ENCODE results near the gene CARMIL3. TPM values are rescaled to one million over a fixed set of nuclear protein-coding genes. Genes with fewer than 3 reads are reported as not detected.

Gene CARMIL3
- total RNA-seq, 3 donors from 2014 or later: 0.16 to 0.98 (median 0.73) TPM

GRCh38 chr14:24058260-24058950, 6.6 kb downstream of the CARMIL3 start:
- intact Hi-C loops (cut with DNase I; ENCODE audit: low total_unique reads): no loop called here
- Histone ChIP-seq H3K9me3 (no peaks in the 10 kb centered on the region), H3K36me3 (no peaks in the 10 kb centered on the region), H3K4me3 (no peak overlapping the region), H3K27me3 (no peaks in the 10 kb centered on the region), H3K27ac (no peak overlapping the region), H3K4me1 (no peaks in the 10 kb centered on the region)
- TF ChIP-seq CTCF (IDR thresholded peaks at IDR 0.05) (peak; percentile 48 to 95 (median 79)), POLR2AphosphoS5 (IDR thresholded peaks at IDR 0.05) (peak in 1 of 3 donors; percentile 15), POLR2A (IDR thresholded peaks at IDR 0.05) (no peak)
- DNase-seq (ENCODE audit: low spot score in 2 of 2): peak in 1 of 2 donors; percentile 71

- Histone ChIP-seq H3K9me3 (no peaks in the 10 kb centered on the region), H3K27me3 (no peaks in the 10 kb centered on the region), H3K4me3 (no peak overlapping the region), H3K4me1 (no peaks in the 10 kb centered on the region), H3K27ac (no peak overlapping the region), H3K36me3 (no peaks in the 10 kb centered on the region)
- intact Hi-C loops (cut with DNase I; ENCODE audit: low total_unique reads): no loop called here
- DNase-seq (ENCODE audit: low spot score in 2 of 2): no peak
- TF ChIP-seq POLR2AphosphoS5 (IDR thresholded peaks at IDR 0.05) (no peak), POLR2A (IDR thresholded peaks at IDR 0.05) (no peak), CTCF (IDR thresholded peaks at IDR 0.05) (no peak)
Measured at GRCh38 chr14:24058951-24059475, 7.2 kb downstream of the CARMIL3 start.

GRCh38 chr14:24059841-24060388, 8.1 kb downstream of the CARMIL3 start:
- no peaks in the 10 kb centered on the region for H3K4me1 ChIP-seq
- intact Hi-C loops (cut with DNase I; ENCODE audit: low total_unique reads): no loop called here
- H3K36me3 ChIP-seq: no peaks in the 10 kb centered on the region
- TF ChIP-seq POLR2A (IDR thresholded peaks at IDR 0.05): no peak
- no peak for TF ChIP-seq POLR2AphosphoS5 (IDR thresholded peaks at IDR 0.05)
- TF ChIP-seq CTCF (IDR thresholded peaks at IDR 0.05): no peak
- H3K27ac ChIP-seq: no peak overlapping the region
- DNase-seq (ENCODE audit: low spot score in 2 of 2): no peak
- no peaks in the 10 kb centered on the region for H3K27me3 ChIP-seq
- H3K9me3 ChIP-seq: no peaks in the 10 kb centered on the region
- H3K4me3 ChIP-seq: no peak overlapping the region

DNA sequence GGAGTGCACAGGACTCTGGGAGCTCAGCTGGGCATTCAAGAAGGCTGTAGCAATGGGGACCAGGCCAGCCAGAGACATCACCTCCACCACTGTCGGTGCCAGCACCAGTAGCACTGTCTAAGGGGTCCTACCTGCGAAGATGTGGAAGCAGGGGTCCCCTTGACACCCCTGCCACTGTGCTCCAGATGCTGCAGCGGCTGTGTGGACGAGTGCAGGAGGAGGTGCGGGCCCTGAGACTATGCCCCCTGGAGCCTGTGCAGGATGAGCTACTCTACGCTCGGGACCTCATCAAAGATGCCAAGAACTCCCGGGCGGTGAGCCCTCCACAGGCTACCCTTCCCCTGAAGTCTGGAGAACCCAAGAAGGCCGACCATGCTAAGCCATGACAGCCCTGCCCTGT, 8.6 kb downstream of the CARMIL3 start:
- Histone ChIP-seq H3K4me1 (no peaks in the 10 kb centered on the region), H3K4me3 (no peak overlapping the region), H3K36me3 (no peaks in the 10 kb centered on the region), H3K27me3 (no peaks in the 10 kb centered on the region), H3K9me3 (no peaks in the 10 kb centered on the region), H3K27ac (no peak overlapping the region)
- DNase-seq (ENCODE audit: low spot score in 2 of 2): no peak
- TF ChIP-seq CTCF (IDR thresholded peaks at IDR 0.05) (no peak), POLR2A (IDR thresholded peaks at IDR 0.05) (no peak), POLR2AphosphoS5 (IDR thresholded peaks at IDR 0.05) (no peak)
- intact Hi-C loops (cut with DNase I; ENCODE audit: low total_unique reads): no loop called here
